ENCODE measurements around the gene TECTB.

DNA sequence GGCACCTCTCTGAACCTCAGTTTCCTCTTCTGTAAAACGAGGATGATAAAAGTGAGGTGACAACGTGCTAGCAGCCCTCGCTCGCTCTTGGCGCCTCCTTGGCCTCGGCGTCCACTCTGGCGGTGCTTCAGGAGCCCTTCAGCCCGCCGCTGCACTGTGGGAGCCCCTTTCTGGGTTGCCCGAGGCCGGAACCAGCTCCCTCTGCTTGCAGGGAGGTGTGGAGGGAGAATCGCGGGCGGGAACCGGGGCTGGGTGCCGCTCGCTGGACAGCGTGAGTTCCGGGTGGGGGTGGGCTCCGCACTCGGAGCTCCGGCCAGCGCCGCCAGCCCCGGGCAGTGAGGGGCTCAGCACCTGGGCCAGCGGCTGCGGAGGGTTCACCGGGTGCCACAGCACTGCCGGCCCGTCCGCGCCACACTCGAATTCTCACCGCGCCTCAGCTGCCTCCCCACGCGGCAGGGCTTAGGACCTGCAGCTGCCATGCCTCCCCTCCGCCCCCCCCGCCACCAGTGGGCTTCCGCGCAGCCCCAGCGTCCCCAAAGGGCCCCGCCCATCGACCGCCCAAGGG, 66.4 kb downstream of the TECTB start:
- no peak for TF ChIP-seq CTCF (IDR thresholded peaks at IDR 0.05)
- no peak for TF ChIP-seq POLR2A (IDR thresholded peaks at IDR 0.05)
- TF ChIP-seq EP300 (IDR thresholded peaks at IDR 0.05): no peak
